NOMO-1 (cell line): ENCODE measurements around the gene PTPRN2.

ENCODE experiments used
- DNase-seq, 2 experiments: peaks; one replicate each; lab custom pipeline; 2025; ENCODE audit not compliant: unreplicated experiment in 2 of 2; lab: John Stamatoyannopoulos, UW

Gene PTPRN2

GRCh38 chr7:157964016-157964415, 623.6 kb downstream of the PTPRN2 start:
- no peak for DNase-seq

- DNase-seq = no peak
Observed at GRCh38 chr7:157963526-157963925, 624.1 kb downstream of the PTPRN2 start.

- DNase-seq = no peak
Observed at GRCh38 chr7:157962458-157963306, 624.9 kb downstream of the PTPRN2 start.

GRCh38 chr7:157961731-157962457, 625.7 kb downstream of the PTPRN2 start:
- DNase-seq = no peak

GRCh38 chr7:157955348-157955999, 632.1 kb downstream of the PTPRN2 start:
- DNase-seq = no peak

- no peak for DNase-seq
Observed at GRCh38 chr7:157954901-157955300, 632.7 kb downstream of the PTPRN2 start.

- no peak for DNase-seq
Observed at GRCh38 chr7:157952841-157953645, 634.6 kb downstream of the PTPRN2 start.

- DNase-seq = no peak
Observed at GRCh38 chr7:157952050-157952667, 635.5 kb downstream of the PTPRN2 start.

- no peak for DNase-seq
Observed at GRCh38 chr7:157951300-157952049, 636.1 kb downstream of the PTPRN2 start.

- DNase-seq = no peak
Observed at GRCh38 chr7:157949711-157950110, 637.9 kb downstream of the PTPRN2 start.

- no peak for DNase-seq
Observed at GRCh38 chr7:157947504-157947903, 640.1 kb downstream of the PTPRN2 start.

GRCh38 chr7:157946398-157947060, 641.1 kb downstream of the PTPRN2 start:
- DNase-seq = no peak

GRCh38 chr7:157945401-157945800, 642.2 kb downstream of the PTPRN2 start:
- no peak for DNase-seq

- DNase-seq = no peak
Observed at GRCh38 chr7:157944734-157945291, 642.8 kb downstream of the PTPRN2 start.

GRCh38 chr7:157944051-157944450, 643.6 kb downstream of the PTPRN2 start:
- no peak for DNase-seq

- DNase-seq = no peak
Observed at GRCh38 chr7:157943561-157943960, 644.1 kb downstream of the PTPRN2 start.

GRCh38 chr7:157941210-157941609, 646.4 kb downstream of the PTPRN2 start:
- no peak for DNase-seq

GRCh38 chr7:157940497-157940896, 647.1 kb downstream of the PTPRN2 start:
- no peak for DNase-seq

- DNase-seq = no peak
Observed at GRCh38 chr7:157938211-157938610, 649.4 kb downstream of the PTPRN2 start.
